Measurements from ENCODE around the gene LMBR1.
"Not testable (repeated sequence)": the region's sequence is repeated elsewhere in the genome, so short reads cannot be mapped to it uniquely, and the experiment has no call there.

DNA sequence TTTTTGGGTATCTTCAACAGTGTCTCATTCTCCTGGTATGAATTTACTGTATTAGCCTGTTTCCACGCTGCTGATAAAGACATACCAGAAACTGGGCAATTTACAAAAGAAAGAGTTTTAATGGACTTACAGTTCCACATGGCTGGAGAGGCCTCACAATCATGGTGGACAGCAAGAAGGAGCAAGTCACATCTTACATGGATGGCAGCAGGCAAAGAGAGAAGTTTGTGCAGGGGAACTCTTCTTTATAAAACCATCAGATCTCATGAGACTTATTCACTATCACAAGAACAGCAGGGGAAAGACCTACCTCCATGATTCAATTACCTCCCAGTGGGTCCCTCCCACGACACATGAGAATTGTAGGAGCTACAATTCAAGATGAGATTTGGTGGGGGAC, 31.0 kb downstream of the LMBR1 start:
- not testable (repeated sequence) for TF ChIP-seq CTCF (IDR thresholded peaks at IDR 0.05; ENCODE audit: poor library complexity); EZH2 (IDR thresholded peaks at IDR 0.05; ENCODE audit: borderline replicate concordance); EZH2phosphoT487 (IDR thresholded peaks at IDR 0.05; ENCODE audit: low read depth, severe bottlenecking, unreplicated experiment)
